ENCODE data around the gene LAMC1.

Gene LAMC1

GRCh38 chr1:183080406-183080805, 57.2 kb downstream of the LAMC1 start:
- DNase-seq: no peak

DNA sequence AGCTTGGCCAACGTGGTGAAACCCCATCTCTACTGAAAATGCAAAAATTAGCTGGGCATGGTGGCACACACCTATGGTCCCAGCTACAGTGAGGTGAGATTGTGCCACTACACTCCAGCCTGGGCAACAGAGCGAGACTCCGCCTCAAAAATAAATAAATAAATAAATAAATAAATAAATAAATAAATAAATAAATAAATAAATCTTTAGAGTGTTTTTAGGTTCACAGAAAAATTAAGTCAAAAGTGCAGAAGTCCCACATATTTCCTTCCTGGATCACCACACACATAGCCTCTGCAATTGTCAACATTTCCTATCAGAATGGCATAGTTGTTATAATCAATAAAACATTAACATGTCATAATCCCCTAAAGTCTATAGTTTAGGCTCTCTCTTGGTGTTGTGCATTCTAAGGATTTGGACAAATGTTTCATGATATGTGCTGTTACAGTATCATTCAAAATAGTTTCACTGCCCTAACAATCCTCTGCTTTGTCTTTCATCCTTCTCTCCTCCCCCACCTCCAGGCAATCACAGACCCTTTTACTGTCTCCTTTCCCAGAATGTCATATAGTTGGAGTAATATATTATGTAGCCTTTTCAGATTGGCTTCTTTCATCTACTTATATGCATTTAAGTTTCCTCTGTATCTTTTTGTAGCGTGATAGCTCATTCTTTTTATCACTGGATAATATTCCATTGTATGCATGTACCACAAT, 58.3 kb downstream of the LAMC1 start:
- no peak for DNase-seq

- DNase-seq: no peak
Measured at GRCh38 chr1:183082650-183083049, 59.4 kb downstream of the LAMC1 start.

- DNase-seq: no peak
Measured at GRCh38 chr1:183087001-183087400, 63.8 kb downstream of the LAMC1 start.

- DNase-seq: no peak
Measured at GRCh38 chr1:183089025-183089639, 65.9 kb downstream of the LAMC1 start.

- DNase-seq: no peak
Measured at GRCh38 chr1:183090391-183091006, 67.3 kb downstream of the LAMC1 start.

DNA sequence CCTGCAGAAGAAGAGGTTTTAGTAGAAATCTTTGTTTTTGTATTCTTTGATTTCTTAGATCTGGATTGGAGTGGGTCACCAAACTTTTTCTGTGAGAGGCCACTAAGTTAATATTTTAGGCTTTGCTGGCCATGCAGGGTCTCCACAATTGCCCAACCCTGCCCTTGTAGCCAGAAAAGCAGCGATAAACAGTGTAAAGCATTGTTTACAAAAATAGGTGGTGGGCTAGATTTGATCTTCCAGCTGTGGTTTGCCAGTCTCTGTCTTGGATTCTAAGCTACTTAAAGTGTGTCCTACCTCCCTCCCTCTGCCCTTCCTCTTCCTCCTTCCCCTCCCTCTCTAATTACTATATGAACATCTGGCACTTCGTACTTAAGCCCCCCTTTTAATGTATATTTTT, 68.0 kb downstream of the LAMC1 start:
- no peak for DNase-seq

DNA sequence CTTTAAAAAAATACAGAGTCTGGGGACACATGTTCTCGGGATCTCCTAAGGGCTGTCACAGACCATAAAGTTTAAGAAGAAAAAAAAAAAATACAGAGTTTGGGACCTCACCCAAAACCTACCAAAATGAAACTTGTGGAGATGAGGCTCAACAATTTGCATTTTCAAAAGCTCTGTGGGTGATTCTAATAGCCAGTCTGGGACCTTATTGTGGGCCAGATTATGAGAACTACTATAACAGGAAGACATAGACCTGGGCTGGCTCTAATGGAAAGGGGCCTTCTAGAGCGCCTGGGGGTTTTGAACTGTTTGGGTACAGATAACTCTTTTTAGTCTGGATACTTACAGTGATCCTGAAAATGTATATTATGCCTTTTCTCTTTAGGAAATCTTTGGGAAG, 69.1 kb downstream of the LAMC1 start:
- no peak for DNase-seq

- DNase-seq: no peak
Measured at GRCh38 chr1:183093066-183093668, 69.9 kb downstream of the LAMC1 start.

- DNase-seq: no peak
Measured at GRCh38 chr1:183093786-183094298, 70.6 kb downstream of the LAMC1 start.

GRCh38 chr1:183094351-183094750, 71.1 kb downstream of the LAMC1 start:
- DNase-seq: no peak

DNA sequence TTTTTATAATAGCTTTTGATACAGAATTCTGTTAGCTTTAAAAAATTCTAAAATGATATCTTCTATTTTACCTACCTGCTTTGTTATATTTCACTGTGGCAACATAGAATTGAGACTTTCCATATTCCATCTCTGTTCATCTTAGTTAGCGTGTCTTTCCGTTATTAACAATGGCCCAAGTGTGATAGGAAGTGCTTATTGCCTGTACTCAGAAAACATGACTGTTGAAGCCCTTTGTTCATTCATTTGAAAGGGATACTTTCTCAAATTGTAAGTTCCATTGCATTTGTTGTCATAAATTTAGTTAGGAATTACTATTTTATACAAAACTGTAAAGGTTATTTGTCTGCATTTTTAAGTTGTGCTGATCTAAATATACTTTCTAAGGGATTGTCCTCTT, 73.1 kb downstream of the LAMC1 start:
- no peak for DNase-seq

- DNase-seq: no peak
Measured at GRCh38 chr1:183096894-183097293, 73.7 kb downstream of the LAMC1 start.

GRCh38 chr1:183097438-183098051, 74.3 kb downstream of the LAMC1 start:
- DNase-seq: no peak

DNA sequence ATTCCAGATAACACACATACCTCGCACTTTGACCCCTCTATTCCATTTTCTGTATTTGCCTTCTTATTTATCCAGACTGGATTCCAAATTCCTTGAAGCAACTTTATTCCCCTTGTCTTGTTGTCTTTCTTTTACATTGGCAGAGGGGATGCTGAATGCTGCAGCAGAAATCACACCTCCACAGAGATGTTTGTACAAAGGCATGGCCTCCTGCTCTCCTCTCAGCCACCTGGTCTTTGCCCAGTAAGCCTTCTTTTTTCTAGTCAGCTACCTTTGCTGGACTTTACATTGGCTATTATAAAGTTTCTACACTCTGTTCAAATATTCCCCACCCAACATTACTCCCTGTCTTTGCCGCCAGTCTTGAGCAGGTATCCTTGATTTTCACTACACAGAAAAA, 75.1 kb downstream of the LAMC1 start:
- DNase-seq: no peak

DNA sequence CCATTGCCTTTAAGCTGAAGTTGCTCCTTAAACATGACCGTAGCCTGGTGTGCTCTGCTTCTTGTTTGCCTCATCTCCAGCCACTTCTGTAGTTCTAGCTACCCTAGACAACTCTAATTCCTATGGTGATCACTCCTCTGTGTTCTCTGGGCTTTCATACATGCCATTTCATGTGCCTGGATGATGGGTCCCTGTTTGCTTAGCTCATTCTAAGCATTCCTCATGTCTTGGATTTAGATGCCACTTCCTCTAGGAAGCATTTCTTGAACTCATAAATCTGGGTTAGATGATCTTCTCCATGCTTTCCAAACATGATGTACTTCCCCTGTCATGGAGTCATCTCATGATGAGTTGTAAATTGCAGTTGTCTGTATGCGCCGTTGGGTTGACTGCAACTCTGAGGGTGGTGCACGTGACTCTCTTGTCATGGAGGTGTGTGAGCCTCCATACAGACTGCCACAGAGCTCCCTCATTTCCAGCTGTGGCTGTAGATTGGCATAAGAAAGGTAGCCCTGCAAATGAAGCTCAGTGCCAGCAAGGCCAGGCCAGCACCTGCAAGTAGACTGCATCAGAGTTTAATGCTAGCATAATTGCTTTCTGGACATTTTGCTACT, 77.2 kb downstream of the LAMC1 start:
- DNase-seq: no peak

- no peak for DNase-seq
Measured at GRCh38 chr1:183101081-183101480, 77.9 kb downstream of the LAMC1 start.

DNA sequence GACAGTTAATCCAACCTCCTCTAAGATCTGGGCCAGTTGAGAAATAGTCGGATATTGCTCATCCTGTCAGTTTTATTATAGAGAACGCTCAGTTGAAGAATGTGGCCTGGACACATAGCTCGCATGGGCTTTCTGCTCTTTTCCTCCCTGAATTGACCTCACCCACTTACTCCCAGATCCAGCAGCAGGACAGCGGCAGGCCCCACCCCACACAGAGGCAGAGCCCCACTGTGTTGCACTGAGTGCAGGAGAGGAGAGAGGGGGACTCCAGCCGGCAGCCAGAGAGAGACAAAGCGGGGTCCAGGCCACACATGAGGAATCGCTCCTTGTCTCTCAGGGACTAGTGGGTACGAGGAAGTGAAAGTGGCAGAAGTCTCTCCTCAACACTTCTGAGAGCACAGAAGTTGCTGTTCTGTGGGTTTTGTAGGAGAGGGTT, 78.6 kb downstream of the LAMC1 start:
- no peak for DNase-seq

DNA sequence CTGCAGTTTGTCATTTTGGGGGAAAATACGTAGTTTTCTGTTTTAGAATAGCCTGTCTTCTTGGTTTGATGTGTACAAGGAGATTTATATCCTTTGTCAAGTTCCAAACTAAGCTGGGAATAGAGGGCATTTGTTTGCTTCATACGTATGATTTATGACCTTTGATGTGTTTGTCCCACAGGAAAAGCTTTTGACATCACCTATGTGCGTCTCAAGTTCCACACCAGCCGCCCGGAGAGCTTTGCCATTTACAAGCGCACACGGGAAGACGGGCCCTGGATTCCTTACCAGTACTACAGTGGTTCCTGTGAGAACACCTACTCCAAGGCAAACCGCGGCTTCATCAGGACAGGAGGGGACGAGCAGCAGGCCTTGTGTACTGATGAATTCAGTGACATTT, 79.9 kb downstream of the LAMC1 start:
- DNase-seq: no peak

- no peak for DNase-seq
Measured at GRCh38 chr1:183103577-183103976, 80.4 kb downstream of the LAMC1 start.

GRCh38 chr1:183105449-183105848, 82.2 kb downstream of the LAMC1 start:
- no peak for DNase-seq

DNA sequence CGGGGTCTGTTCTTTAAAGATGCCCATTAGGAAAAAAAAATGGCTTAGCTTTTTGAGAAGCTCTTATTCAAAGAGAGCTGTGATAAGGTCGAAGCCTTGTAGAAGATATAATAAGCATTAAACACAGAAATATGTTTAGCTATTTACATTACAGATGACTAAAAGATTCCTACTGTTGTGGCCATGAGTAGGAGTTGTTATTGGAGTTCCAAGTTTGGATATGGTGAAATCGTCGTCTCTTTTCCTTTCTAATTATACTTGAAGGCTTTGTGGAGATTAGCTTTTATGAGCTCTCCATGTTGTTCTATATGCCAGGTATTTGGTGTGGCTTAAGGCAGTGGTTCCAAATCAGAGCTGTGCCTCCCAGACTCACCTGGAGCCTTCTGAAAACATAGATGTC, 82.9 kb downstream of the LAMC1 start:
- DNase-seq: no peak

- DNase-seq: no peak
Measured at GRCh38 chr1:183106746-183107145, 83.5 kb downstream of the LAMC1 start.
